ENCODE results near the gene KCNQ2.

KCNQ2 gene

DNA sequence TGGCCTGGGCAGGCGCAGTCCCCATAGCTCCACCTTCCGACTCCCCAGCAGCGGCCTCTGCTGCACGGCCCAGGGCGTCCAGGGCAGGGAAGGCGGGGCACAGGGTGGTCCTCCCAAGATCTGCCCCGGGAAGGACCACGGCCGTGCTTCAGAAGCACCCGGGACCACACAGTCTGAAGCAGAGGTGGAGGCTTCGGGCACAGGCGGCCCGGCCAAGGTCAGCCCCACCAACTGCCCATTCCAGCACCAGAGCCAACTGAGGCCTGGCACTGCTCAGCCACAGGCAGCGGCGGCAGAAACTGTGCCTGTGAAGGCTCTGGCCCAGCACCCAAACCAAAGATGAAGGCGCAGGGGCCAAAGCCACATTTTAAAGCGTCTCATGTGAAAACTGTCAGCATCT, 20.6 kb downstream of the KCNQ2 start:
- no peak for TF ChIP-seq CTCF (IDR thresholded peaks at IDR 0.05; ENCODE audit: insufficient read depth, low read length, missing control alignments)
- no peak for DNase-seq (ENCODE audit: low read depth, low spot score)
- POLR2A ChIA-PET: no interaction called here
- no peak overlapping the region for H3K4me3 ChIP-seq (ENCODE audit: low read depth, low read length)
- CTCF ChIA-PET: interaction anchor here (0.8 to 1.4 kb wide), 2 partner anchors 11 to 45 kb away, joined by 3 to 4 read pairs; no protein-coding TSS in a partner anchor

- H3K4me3 ChIP-seq (ENCODE audit: low read depth, low read length): no peak overlapping the region
- no peak for TF ChIP-seq CTCF (IDR thresholded peaks at IDR 0.05; ENCODE audit: insufficient read depth, low read length, missing control alignments)
- POLR2A ChIA-PET: no interaction called here
- CTCF ChIA-PET: no interaction called here
- DNase-seq (ENCODE audit: low read depth, low spot score): no peak
Measured at GRCh38 chr20:63449796-63450730, 22.4 kb downstream of the KCNQ2 start.

GRCh38 chr20:63449025-63449424, 23.4 kb downstream of the KCNQ2 start:
- TF ChIP-seq CTCF (IDR thresholded peaks at IDR 0.05; ENCODE audit: insufficient read depth, low read length, missing control alignments): no peak
- CTCF ChIA-PET: no interaction called here
- no peak for DNase-seq (ENCODE audit: low read depth, low spot score)
- H3K4me3 ChIP-seq (ENCODE audit: low read depth, low read length): no peak overlapping the region
- POLR2A ChIA-PET: no interaction called here

- H3K4me3 ChIP-seq (ENCODE audit: low read depth, low read length): no peak overlapping the region
- ChIA-PET POLR2A (no interaction called here), CTCF (interaction anchor here (0.9 to 1.3 kb wide), 2 partner anchors 14 to 49 kb away, joined by 3 to 4 read pairs; no protein-coding TSS in a partner anchor)
- no peak for TF ChIP-seq CTCF (IDR thresholded peaks at IDR 0.05; ENCODE audit: insufficient read depth, low read length, missing control alignments)
- no peak for DNase-seq (ENCODE audit: low read depth, low spot score)
Measured at GRCh38 chr20:63448031-63448430, 24.4 kb downstream of the KCNQ2 start.

GRCh38 chr20:63447320-63447719, 25.1 kb downstream of the KCNQ2 start:
- CTCF ChIA-PET: interaction anchor here (0.9 to 1.3 kb wide), 2 partner anchors 13 to 49 kb away, joined by 3 to 4 read pairs; no protein-coding TSS in a partner anchor
- no peak for TF ChIP-seq CTCF (IDR thresholded peaks at IDR 0.05; ENCODE audit: insufficient read depth, low read length, missing control alignments)
- no peak overlapping the region for H3K4me3 ChIP-seq (ENCODE audit: low read depth, low read length)
- POLR2A ChIA-PET: no interaction called here
- DNase-seq (ENCODE audit: low read depth, low spot score): no peak

GRCh38 chr20:63446216-63447024, 26.0 kb downstream of the KCNQ2 start:
- CTCF ChIA-PET: no interaction called here
- H3K4me3 ChIP-seq (ENCODE audit: low read depth, low read length): no peak overlapping the region
- TF ChIP-seq CTCF (IDR thresholded peaks at IDR 0.05; ENCODE audit: insufficient read depth, low read length, missing control alignments): no peak
- DNase-seq (ENCODE audit: low read depth, low spot score): no peak
- POLR2A ChIA-PET: no interaction called here
